GM18498 (cell line): Measurements from ENCODE around the gene SYCE1.
"Not testable (repeated sequence)": the region's sequence is repeated elsewhere in the genome, so short reads cannot be mapped to it uniquely, and the experiment has no call there.

Experiments used
- ATAC-seq: cut with Tn5 transposase; IDR thresholded peaks from one replicate; pipeline ENCODE4 v1.9.1; 2021; ENCODE audit warnings: mild to moderate bottlenecking, moderate library complexity; ENCODE audit not compliant: unreplicated experiment

Gene SYCE1

GRCh38 chr10:133559216-133559615, 6.2 kb downstream of the SYCE1 start:
- no peak for ATAC-seq

- no peak for ATAC-seq
Observed at GRCh38 chr10:133557381-133557780, 8.0 kb downstream of the SYCE1 start.

GRCh38 chr10:133555521-133555920, 9.9 kb downstream of the SYCE1 start:
- no peak for ATAC-seq

- ATAC-seq: no peak
Observed at GRCh38 chr10:133554600-133554999, 10.8 kb downstream of the SYCE1 start.

GRCh38 chr10:133544506-133544905, 20.9 kb downstream of the SYCE1 start:
- ATAC-seq: no peak

- ATAC-seq: not testable (repeated sequence)
Observed at GRCh38 chr10:133541441-133541975, 23.9 kb downstream of the SYCE1 start.

GRCh38 chr10:133537546-133538545, 27.5 kb downstream of the SYCE1 start:
- ATAC-seq: no peak

- ATAC-seq: no peak
Observed at GRCh38 chr10:133536198-133536597, 29.2 kb downstream of the SYCE1 start.

GRCh38 chr10:133534417-133534816, 31.0 kb downstream of the SYCE1 start:
- no peak for ATAC-seq

GRCh38 chr10:133532871-133533270, 32.5 kb downstream of the SYCE1 start:
- no peak for ATAC-seq

- ATAC-seq: no peak
Observed at GRCh38 chr10:133530506-133530905, 34.9 kb downstream of the SYCE1 start.

GRCh38 chr10:133529576-133529946, 35.8 kb downstream of the SYCE1 start:
- no peak for ATAC-seq

- ATAC-seq: no peak
Observed at GRCh38 chr10:133528845-133529575, 36.4 kb downstream of the SYCE1 start.

- no peak for ATAC-seq
Observed at GRCh38 chr10:133528296-133528844, 37.0 kb downstream of the SYCE1 start.

- ATAC-seq: no peak
Observed at GRCh38 chr10:133527771-133528271, 37.6 kb downstream of the SYCE1 start.

- no peak for ATAC-seq
Observed at GRCh38 chr10:133526957-133527588, 38.3 kb downstream of the SYCE1 start, which contains the start of gene CYP2E1. Gene CYP2E1, plus strand, starts transcription at chr10:133527363. Its CDS starts 33 bp downstream, at chr10:133527396.

- ATAC-seq: no peak
Observed at GRCh38 chr10:133525444-133525843, 39.9 kb downstream of the SYCE1 start.

GRCh38 chr10:133523631-133524203, 41.7 kb downstream of the SYCE1 start:
- no peak for ATAC-seq

GRCh38 chr10:133520193-133520738, 45.1 kb downstream of the SYCE1 start:
- ATAC-seq: peak; percentile 98

- not testable (repeated sequence) for ATAC-seq
Observed at GRCh38 chr10:133518517-133518916, 46.9 kb downstream of the SYCE1 start.
